AG04449 (cell line): Measurements from ENCODE around the gene UNC45A.
"Not testable (repeated sequence)": the region's sequence is repeated elsewhere in the genome, so short reads cannot be mapped to it uniquely, and the experiment has no call there.

Experiments used
- CTCF ChIA-PET: fragments of 350-600 bp; formaldehyde crosslinking; extraction: SDS; loops from one replicate; lab custom pipeline; 2021; ENCODE audit warnings: antibody characterized with exemption; lab: Yijun Ruan, JAX
- POLR2A ChIA-PET: fragments of 400-600, 350-600 bp; formaldehyde crosslinking; extraction: SDS; loops from one replicate; lab custom pipeline; 2020; ENCODE audit warnings: antibody characterized with exemption, inconsistent platforms; lab: Yijun Ruan, JAX
- DNase-seq: peaks from one replicate; pipeline ENCODE4 v3.0.0-alpha.2; 2010; ENCODE audit warnings: low read depth, low spot score
- H3K4me3 ChIP-seq: 2 replicates; pipeline ENCODE4 v1.5.1; 2011; ENCODE audit warnings: low read depth, mild to moderate bottlenecking, control low read depth, low read length
- TF ChIP-seq, protein P1 (sequence below): IDR thresholded peaks from one replicate; pipeline ENCODE4 v1.5.1; 2011; ENCODE audit warnings: mild to moderate bottlenecking, moderate library complexity, low read length, control low read depth, inconsistent platforms; ENCODE audit not compliant: insufficient read depth; ENCODE audit errors: missing control alignments

The UNC45A gene

GRCh38 chr15:90924375-90924774, 10.7 kb upstream of the UNC45A start:
- ChIA-PET POLR2A (no interaction called here), CTCF (interaction anchor here (1.3 to 14.1 kb wide), 3 partner anchors 8 to 38 kb away, joined by 3 to 180 read pairs (median 10); partner anchors contain the start of genes HDDC3 and UNC45A)
- DNase-seq = no peak
- TF ChIP-seq, protein P1, sequence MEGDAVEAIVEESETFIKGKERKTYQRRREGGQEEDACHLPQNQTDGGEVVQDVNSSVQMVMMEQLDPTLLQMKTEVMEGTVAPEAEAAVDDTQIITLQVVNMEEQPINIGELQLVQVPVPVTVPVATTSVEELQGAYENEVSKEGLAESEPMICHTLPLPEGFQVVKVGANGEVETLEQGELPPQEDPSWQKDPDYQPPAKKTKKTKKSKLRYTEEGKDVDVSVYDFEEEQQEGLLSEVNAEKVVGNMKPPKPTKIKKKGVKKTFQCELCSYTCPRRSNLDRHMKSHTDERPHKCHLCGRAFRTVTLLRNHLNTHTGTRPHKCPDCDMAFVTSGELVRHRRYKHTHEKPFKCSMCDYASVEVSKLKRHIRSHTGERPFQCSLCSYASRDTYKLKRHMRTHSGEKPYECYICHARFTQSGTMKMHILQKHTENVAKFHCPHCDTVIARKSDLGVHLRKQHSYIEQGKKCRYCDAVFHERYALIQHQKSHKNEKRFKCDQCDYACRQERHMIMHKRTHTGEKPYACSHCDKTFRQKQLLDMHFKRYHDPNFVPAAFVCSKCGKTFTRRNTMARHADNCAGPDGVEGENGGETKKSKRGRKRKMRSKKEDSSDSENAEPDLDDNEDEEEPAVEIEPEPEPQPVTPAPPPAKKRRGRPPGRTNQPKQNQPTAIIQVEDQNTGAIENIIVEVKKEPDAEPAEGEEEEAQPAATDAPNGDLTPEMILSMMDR = no peak
- H3K4me3 ChIP-seq = no peak overlapping the region

DNA sequence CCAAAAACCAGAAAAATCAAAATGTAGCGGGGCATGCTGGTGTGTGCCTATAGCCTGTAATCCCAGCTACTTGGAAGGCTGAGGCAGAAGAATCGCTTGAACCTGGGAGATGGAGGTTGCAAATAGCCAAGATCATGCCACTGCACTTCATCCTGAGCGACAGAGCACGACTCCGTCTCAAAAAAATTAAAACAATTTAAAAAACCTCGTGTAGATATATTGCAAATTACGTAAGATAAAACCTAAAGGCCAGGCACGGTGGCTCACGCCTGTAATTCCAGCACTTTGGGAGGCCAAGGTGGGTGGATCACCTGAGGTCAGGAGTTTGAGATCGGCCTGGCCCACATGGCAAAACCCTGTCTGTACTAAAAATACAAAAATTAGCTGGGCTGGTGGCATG, 8.3 kb upstream of the UNC45A start:
- POLR2A ChIA-PET, H3K4me3 ChIP-seq, DNase-seq: not testable (repeated sequence)
- CTCF ChIA-PET = interaction anchor here (1.4 to 14.1 kb wide), 2 partner anchors 6 to 30 kb away, joined by 3 to 180 read pairs; partner anchors contain the start of genes HDDC3 and UNC45A

DNA sequence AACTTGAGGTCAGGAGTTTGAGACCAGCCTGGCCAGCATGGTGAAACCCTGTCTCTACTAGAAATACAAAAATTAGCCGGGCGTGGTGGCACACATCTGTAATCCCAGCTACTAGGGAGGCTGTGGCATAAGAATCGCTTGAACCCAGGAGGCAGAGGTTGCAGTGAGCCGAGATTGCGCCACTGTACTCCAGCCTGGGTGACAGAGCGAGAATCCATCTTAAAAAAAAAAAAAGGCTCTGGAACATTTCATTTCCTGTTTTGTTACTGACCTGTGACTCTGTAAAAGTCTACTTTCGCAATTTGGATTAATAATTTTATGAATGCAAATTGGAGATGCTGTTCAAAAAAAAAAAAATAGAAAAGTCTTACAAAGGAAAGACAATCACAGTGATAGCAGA, 7.0 kb upstream of the UNC45A start:
- H3K4me3 ChIP-seq, DNase-seq, POLR2A ChIA-PET: not testable (repeated sequence)
- CTCF ChIA-PET = interaction anchor here (1.0 to 10.1 kb wide), 2 partner anchors 23 to 33 kb away, joined by 3 to 186 read pairs; partner anchors contain the start of gene MAN2A2

DNA sequence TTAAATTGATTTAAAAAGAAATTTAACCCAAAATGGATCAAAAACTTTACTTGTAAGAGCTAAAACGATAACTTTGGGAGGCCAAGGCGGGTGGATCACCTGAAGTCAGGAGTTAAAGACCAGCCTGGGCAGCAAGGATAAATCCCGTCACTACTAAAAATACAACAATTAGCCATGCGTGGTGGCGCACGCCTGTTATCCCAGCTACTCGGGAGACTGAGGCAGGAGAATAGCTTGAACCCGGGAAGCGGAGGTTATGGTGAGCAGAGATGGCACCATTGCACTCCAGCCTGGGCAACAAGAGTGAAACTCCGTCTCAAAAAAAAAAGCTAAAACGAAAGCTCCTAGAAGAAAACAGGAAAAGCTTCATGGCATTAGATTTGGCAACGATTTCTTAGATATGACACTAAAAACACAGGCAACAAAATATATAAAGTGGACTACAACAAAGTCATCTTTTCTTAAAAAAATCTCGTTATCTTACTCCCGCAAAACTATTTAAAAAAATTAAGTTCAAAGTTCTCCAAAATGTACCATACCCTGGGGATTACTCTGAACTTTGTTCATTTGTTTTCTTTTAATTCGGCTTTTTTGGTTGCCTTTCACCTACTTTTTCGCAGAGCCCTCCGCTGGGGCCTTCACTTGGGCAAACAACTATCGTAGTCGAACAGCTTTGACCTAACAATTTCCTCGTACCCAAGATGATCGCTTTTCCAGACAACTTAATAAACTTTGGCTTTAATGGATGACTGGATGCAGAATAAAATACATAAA, 5.7 kb upstream of the UNC45A start:
- H3K4me3 ChIP-seq = peak overlapping the region; percentile 62
- ChIA-PET CTCF (interaction anchor here (1.0 to 20.3 kb wide), 6 partner anchors 10 to 281 kb away, joined by 3 to 479 read pairs (median 116); partner anchors contain the start of genes MAN2A2 and RCCD1), POLR2A (interaction anchor here (1.3 kb wide), 1 partner anchor 27 kb away, joined by 4 read pairs; no protein-coding TSS in a partner anchor)
- no peak for DNase-seq
- TF ChIP-seq, protein P1 = no peak

DNA sequence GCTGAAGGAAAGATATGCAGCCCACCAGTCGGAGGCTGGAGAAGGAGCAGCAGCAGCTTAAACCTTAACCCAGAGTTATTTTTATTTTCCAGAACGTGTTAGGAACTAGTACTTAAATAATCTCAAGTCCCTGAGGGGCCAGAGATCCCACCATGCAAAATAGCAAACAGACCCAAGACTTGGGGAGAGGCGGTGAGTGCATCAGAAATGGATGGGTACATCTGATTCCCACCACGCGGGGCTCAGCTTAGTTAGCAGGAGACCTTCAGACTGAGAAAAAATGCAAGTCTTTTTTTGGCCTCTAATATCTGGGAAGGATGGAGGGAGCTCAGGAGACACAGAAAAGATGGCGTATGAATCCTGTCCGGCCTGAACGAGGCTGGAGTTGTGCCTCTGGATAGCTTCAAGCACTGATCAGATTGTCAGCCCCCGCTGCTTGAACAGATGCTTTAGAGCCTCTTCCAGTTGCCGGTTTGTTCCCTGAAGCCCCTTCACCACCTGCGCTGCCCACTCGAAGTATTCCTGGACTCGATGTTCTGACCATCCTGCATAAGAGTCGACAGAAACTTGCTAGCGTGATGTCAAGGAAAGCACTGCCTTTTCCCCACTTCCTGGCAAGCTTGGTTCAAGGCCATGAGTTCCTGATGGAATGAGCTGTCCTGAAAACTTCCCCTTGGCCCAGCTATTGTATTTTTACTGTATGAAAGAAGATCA, 4.1 kb upstream of the UNC45A start:
- no peak for DNase-seq
- TF ChIP-seq, protein P1 = no peak
- ChIA-PET CTCF (interaction anchor here (0.7 to 20.3 kb wide), 18 partner anchors 11 to 1016 kb away, joined by 3 to 479 read pairs (median 10); partner anchors contain the start of genes FES, MAN2A2 and RCCD1), POLR2A (no interaction called here)
- H3K4me3 ChIP-seq = peak overlapping the region; percentile 90

GRCh38 chr15:90931575-90931827, 3.6 kb upstream of the UNC45A start:
- no peak for DNase-seq
- peak overlapping the region; percentile 90 for H3K4me3 ChIP-seq
- ChIA-PET CTCF (interaction anchor here (0.7 to 20.3 kb wide), 24 partner anchors 12 to 1016 kb away, joined by 3 to 479 read pairs (median 10); partner anchors contain the start of genes FES, MAN2A2 and RCCD1), POLR2A (no interaction called here)
- TF ChIP-seq, protein P1 = no peak
